NT2/D1 (cell line): Measurements from ENCODE around the gene KIAA0513.
A peak's percentile ranks its signal among the peaks of the same experiment; 100 is the strongest.

Source experiments
- DNase-seq: peaks from one replicate; pipeline ENCODE4 v3.0.0-alpha.2; 2011; ENCODE audit warnings: low read depth, low spot score
- H3K27me3 ChIP-seq: 2 replicates; pipeline ENCODE4 v1.6.0; 2011; ENCODE audit warnings: mild to moderate bottlenecking; ENCODE audit not compliant: insufficient read length, insufficient read depth
- H3K36me3 ChIP-seq: 2 replicates; pipeline ENCODE4 v1.6.1; 2011; ENCODE audit warnings: mild to moderate bottlenecking, low read length, mixed read lengths; ENCODE audit not compliant: insufficient read depth, insufficient read length
- H3K4me1 ChIP-seq: 2 replicates; pipeline ENCODE4 v1.5.1; 2011; ENCODE audit not compliant: insufficient read depth, insufficient read length
- H3K4me3 ChIP-seq: 2 replicates; pipeline ENCODE4 v1.5.1; 2011; ENCODE audit warnings: low read depth; ENCODE audit not compliant: insufficient read length
- H3K9ac ChIP-seq: 2 replicates; pipeline ENCODE4 v1.6.0; 2011; ENCODE audit warnings: low read depth; ENCODE audit not compliant: insufficient read length
- H3K9me3 ChIP-seq: 2 replicates; pipeline ENCODE4 v1.5.1; 2011; ENCODE audit warnings: mild to moderate bottlenecking, low read length; ENCODE audit not compliant: insufficient read depth
- SUZ12 ChIP-seq: IDR thresholded peaks from 2 replicates; pipeline ENCODE4 v1.6.1; 2011; ENCODE audit not compliant: insufficient read length, insufficient read depth; ENCODE audit errors: extremely low read depth
- YY1 ChIP-seq: IDR thresholded peaks from 2 replicates; pipeline ENCODE4 v1.6.1; 2011; ENCODE audit not compliant: insufficient read length, insufficient read depth
- ZNF274 ChIP-seq: IDR thresholded peaks from 2 replicates; pipeline ENCODE4 v1.6.1; 2011; ENCODE audit warnings: mild to moderate bottlenecking, low read depth, low read length

Gene KIAA0513

GRCh38 chr16:84988328-84989080, 39.1 kb upstream of the KIAA0513 start:
- peaks cover 80% of the 10 kb centered on the region for H3K36me3 ChIP-seq
- H3K9ac ChIP-seq = peak overlapping the region; percentile 44
- no peak for DNase-seq
- H3K4me3 ChIP-seq = no peak overlapping the region
- no peaks in the 10 kb centered on the region for H3K9me3 ChIP-seq
- no peaks in the 10 kb centered on the region for H3K27me3 ChIP-seq
- TF ChIP-seq SUZ12 = no peak
- no peak for TF ChIP-seq ZNF274
- TF ChIP-seq YY1 = no peak
- peaks cover 21% of the 10 kb centered on the region for H3K4me1 ChIP-seq

- TF ChIP-seq SUZ12 (no peak), ZNF274 (no peak), YY1 (no peak)
- peaks cover 31% of the 10 kb centered on the region for H3K4me1 ChIP-seq
- peak overlapping the region; percentile 45 for H3K9ac ChIP-seq
- H3K27me3 ChIP-seq = no peaks in the 10 kb centered on the region
- no peaks in the 10 kb centered on the region for H3K9me3 ChIP-seq
- H3K4me3 ChIP-seq = no peak overlapping the region
- H3K36me3 ChIP-seq = peaks cover 86% of the 10 kb centered on the region
- DNase-seq = no peak
Measured at GRCh38 chr16:84989749-84990620, 37.6 kb upstream of the KIAA0513 start.

- no peaks in the 10 kb centered on the region for H3K27me3 ChIP-seq
- TF ChIP-seq YY1 (no peak), ZNF274 (no peak), SUZ12 (no peak)
- no peak overlapping the region for H3K4me3 ChIP-seq
- H3K9me3 ChIP-seq = no peaks in the 10 kb centered on the region
- no peak for DNase-seq
- H3K36me3 ChIP-seq = peaks cover 87% of the 10 kb centered on the region
- no peak overlapping the region for H3K9ac ChIP-seq
- peaks cover 31% of the 10 kb centered on the region for H3K4me1 ChIP-seq
Measured at GRCh38 chr16:84990782-84991181, 36.8 kb upstream of the KIAA0513 start.

- H3K9me3 ChIP-seq = no peaks in the 10 kb centered on the region
- no peak for TF ChIP-seq YY1
- TF ChIP-seq ZNF274 = no peak
- TF ChIP-seq SUZ12 = no peak
- peaks cover 75% of the 10 kb centered on the region for H3K36me3 ChIP-seq
- peaks cover 24% of the 10 kb centered on the region for H3K4me1 ChIP-seq
- H3K27me3 ChIP-seq = no peaks in the 10 kb centered on the region
- no peak overlapping the region for H3K9ac ChIP-seq
- no peak overlapping the region for H3K4me3 ChIP-seq
- no peak for DNase-seq
Measured at GRCh38 chr16:84992717-84993075, 34.9 kb upstream of the KIAA0513 start.

- Histone ChIP-seq H3K4me1 (peaks cover 19% of the 10 kb centered on the region), H3K36me3 (peaks cover 67% of the 10 kb centered on the region), H3K9ac (peak overlapping the region; percentile 15), H3K4me3 (no peak overlapping the region), H3K27me3 (no peaks in the 10 kb centered on the region), H3K9me3 (no peaks in the 10 kb centered on the region)
- DNase-seq = no peak
- TF ChIP-seq ZNF274 (no peak), YY1 (no peak), SUZ12 (no peak)
Measured at GRCh38 chr16:84993926-84994325, 33.7 kb upstream of the KIAA0513 start.

GRCh38 chr16:84995663-84996062, 31.9 kb upstream of the KIAA0513 start:
- H3K9ac ChIP-seq = no peak overlapping the region
- no peak for DNase-seq
- peaks cover 62% of the 10 kb centered on the region for H3K36me3 ChIP-seq
- TF ChIP-seq SUZ12 = no peak
- no peak for TF ChIP-seq YY1
- peaks cover 10% of the 10 kb centered on the region for H3K4me1 ChIP-seq
- H3K4me3 ChIP-seq = no peak overlapping the region
- H3K27me3 ChIP-seq = no peaks in the 10 kb centered on the region
- H3K9me3 ChIP-seq = no peaks in the 10 kb centered on the region

GRCh38 chr16:84996365-84996764, 31.2 kb upstream of the KIAA0513 start:
- Histone ChIP-seq H3K4me3 (no peak overlapping the region), H3K9me3 (no peaks in the 10 kb centered on the region), H3K4me1 (peaks cover 10% of the 10 kb centered on the region), H3K27me3 (no peaks in the 10 kb centered on the region), H3K36me3 (peaks cover 58% of the 10 kb centered on the region), H3K9ac (no peak overlapping the region)
- DNase-seq = no peak
- TF ChIP-seq SUZ12 = no peak
- TF ChIP-seq YY1 = no peak
- no peak for TF ChIP-seq ZNF274
